GM19468 (cell line): ENCODE data around the gene MED15.

ENCODE experiments used
- ATAC-seq: cut with Tn5 transposase; IDR thresholded peaks from one replicate; pipeline ENCODE4 v1.9.1; 2021; ENCODE audit warnings: mild to moderate bottlenecking, moderate library complexity, moderate number of reproducible peaks; ENCODE audit not compliant: unreplicated experiment; ENCODE audit errors: extremely low read depth

MED15 gene

GRCh38 chr22:20549232-20549841 lies 41.9 kb downstream of the MED15 start:
- no peak for ATAC-seq

- ATAC-seq, result no peak
Observed at GRCh38 chr22:20550057-20550817, 42.8 kb downstream of the MED15 start.

- no peak for ATAC-seq
Observed at GRCh38 chr22:20550851-20551744, 43.7 kb downstream of the MED15 start.

- ATAC-seq, result no peak
Observed at GRCh38 chr22:20551805-20552442, 44.5 kb downstream of the MED15 start.

GRCh38 chr22:20552443-20553401 lies 45.3 kb downstream of the MED15 start:
- no peak for ATAC-seq

- ATAC-seq, result no peak
Observed at GRCh38 chr22:20553947-20554741, 46.7 kb downstream of the MED15 start.

GRCh38 chr22:20554824-20555223 lies 47.4 kb downstream of the MED15 start:
- no peak for ATAC-seq

- ATAC-seq, result no peak
Observed at GRCh38 chr22:20558534-20558933, 51.1 kb downstream of the MED15 start.

- no peak for ATAC-seq
Observed at GRCh38 chr22:20559174-20559760, 51.9 kb downstream of the MED15 start.

- no peak for ATAC-seq
Observed at GRCh38 chr22:20560716-20561115, 53.3 kb downstream of the MED15 start.

GRCh38 chr22:20561882-20562281 lies 54.5 kb downstream of the MED15 start:
- ATAC-seq, result no peak

GRCh38 chr22:20562607-20563465 lies 55.4 kb downstream of the MED15 start:
- no peak for ATAC-seq

GRCh38 chr22:20563466-20563906 lies 56.1 kb downstream of the MED15 start:
- ATAC-seq, result no peak

GRCh38 chr22:20563941-20564371 lies 56.5 kb downstream of the MED15 start:
- no peak for ATAC-seq

GRCh38 chr22:20565079-20565734 lies 57.8 kb downstream of the MED15 start:
- no peak for ATAC-seq

- ATAC-seq, result no peak
Observed at GRCh38 chr22:20565761-20566160, 58.4 kb downstream of the MED15 start.
